ENCODE measurements around the gene FNDC3B. TPM values are rescaled to one million over a fixed set of nuclear protein-coding genes. Genes with fewer than 3 reads are reported as not detected.

FNDC3B gene
- total RNA-seq, 1 donor from 2014 or later: 29.5 TPM

DNA sequence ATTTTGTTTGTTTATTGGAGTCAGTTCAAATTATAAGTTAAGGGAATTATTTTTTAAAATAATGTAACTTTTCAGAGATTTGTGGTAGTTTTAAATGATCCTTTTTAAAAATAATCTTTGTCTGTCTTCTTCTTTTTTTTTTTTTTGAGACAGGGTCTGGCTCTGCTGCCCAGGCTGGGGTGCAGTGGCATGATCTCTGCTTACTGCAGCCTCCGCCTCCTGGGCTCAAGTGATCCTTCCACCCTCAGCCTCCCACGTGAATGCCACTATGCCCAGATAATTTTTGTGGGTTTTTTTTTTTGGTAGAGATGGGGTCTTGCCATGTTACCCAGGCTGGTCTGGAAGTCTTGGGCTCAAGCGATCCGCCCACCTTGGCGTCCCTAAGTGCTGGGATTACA, 12.6 kb downstream of the FNDC3B start:
- Histone ChIP-seq H3K4me2 (no peak overlapping the region), H3K9ac (no peak overlapping the region), H3K9me3 (ENCODE audit: low read depth) (no peaks in the 10 kb centered on the region), H3K27me3 (no peaks in the 10 kb centered on the region), H3K4me3 (no peak overlapping the region), H3K4me1 (peaks cover 12% of the 10 kb centered on the region), H3K36me3 (no peaks in the 10 kb centered on the region), H2AFZ (replicated peaks) (no peak overlapping the region), H3K27ac (no peak overlapping the region), H4K20me1 (ENCODE audit: low read depth) (peaks cover 49% of the 10 kb centered on the region), H3F3A (ENCODE audit: low read depth) (no peaks in the 10 kb centered on the region), H3K79me2 (ENCODE audit: low read depth) (peaks cover 97% of the 10 kb centered on the region)
- DNase-seq (ENCODE audit: low spot score): no peak
- TF ChIP-seq, protein P1, sequence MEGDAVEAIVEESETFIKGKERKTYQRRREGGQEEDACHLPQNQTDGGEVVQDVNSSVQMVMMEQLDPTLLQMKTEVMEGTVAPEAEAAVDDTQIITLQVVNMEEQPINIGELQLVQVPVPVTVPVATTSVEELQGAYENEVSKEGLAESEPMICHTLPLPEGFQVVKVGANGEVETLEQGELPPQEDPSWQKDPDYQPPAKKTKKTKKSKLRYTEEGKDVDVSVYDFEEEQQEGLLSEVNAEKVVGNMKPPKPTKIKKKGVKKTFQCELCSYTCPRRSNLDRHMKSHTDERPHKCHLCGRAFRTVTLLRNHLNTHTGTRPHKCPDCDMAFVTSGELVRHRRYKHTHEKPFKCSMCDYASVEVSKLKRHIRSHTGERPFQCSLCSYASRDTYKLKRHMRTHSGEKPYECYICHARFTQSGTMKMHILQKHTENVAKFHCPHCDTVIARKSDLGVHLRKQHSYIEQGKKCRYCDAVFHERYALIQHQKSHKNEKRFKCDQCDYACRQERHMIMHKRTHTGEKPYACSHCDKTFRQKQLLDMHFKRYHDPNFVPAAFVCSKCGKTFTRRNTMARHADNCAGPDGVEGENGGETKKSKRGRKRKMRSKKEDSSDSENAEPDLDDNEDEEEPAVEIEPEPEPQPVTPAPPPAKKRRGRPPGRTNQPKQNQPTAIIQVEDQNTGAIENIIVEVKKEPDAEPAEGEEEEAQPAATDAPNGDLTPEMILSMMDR (IDR thresholded peaks at IDR 0.05): no peak
- TF ChIP-seq EZH2 (IDR thresholded peaks at IDR 0.05) (no peak), EZH2phosphoT487 (IDR thresholded peaks at IDR 0.05) (no peak)
- peaks cover 11% of the 10 kb centered on the region for H3K4me1 Mint-ChIP-seq
- no peaks in the 10 kb centered on the region for H3K27me3 Mint-ChIP-seq (ENCODE audit: insufficient read depth, low read depth)
- no peaks in the 10 kb centered on the region for H3K9me3 Mint-ChIP-seq
- H3K27ac Mint-ChIP-seq: no peak overlapping the region
- peaks cover 49% of the 10 kb centered on the region for H3K36me3 Mint-ChIP-seq
- H3K4me3 Mint-ChIP-seq: no peak overlapping the region

GRCh38 chr3:172052405-172052804, 13.0 kb downstream of the FNDC3B start:
- no peak overlapping the region for H3K4me2 ChIP-seq
- no peak overlapping the region for H3K27ac Mint-ChIP-seq
- H3K4me1 ChIP-seq: peaks cover 15% of the 10 kb centered on the region
- no peaks in the 10 kb centered on the region for H3K9me3 ChIP-seq (ENCODE audit: low read depth)
- H3K36me3 Mint-ChIP-seq: peaks cover 49% of the 10 kb centered on the region
- no peaks in the 10 kb centered on the region for H3K9me3 Mint-ChIP-seq
- H3K4me3 Mint-ChIP-seq: no peak overlapping the region
- no peak for DNase-seq (ENCODE audit: low spot score)
- peaks cover 49% of the 10 kb centered on the region for H4K20me1 ChIP-seq (ENCODE audit: low read depth)
- no peaks in the 10 kb centered on the region for H3K36me3 ChIP-seq
- TF ChIP-seq EZH2phosphoT487 (IDR thresholded peaks at IDR 0.05): no peak
- TF ChIP-seq EZH2 (IDR thresholded peaks at IDR 0.05): no peak
- TF ChIP-seq, protein P1 (IDR thresholded peaks at IDR 0.05): no peak
- peaks cover 97% of the 10 kb centered on the region for H3K79me2 ChIP-seq (ENCODE audit: low read depth)
- H3K27ac ChIP-seq: no peak overlapping the region
- no peaks in the 10 kb centered on the region for H3F3A ChIP-seq (ENCODE audit: low read depth)
- no peak overlapping the region for H3K9ac ChIP-seq
- no peak overlapping the region for H3K4me3 ChIP-seq
- no peak overlapping the region for H2AFZ ChIP-seq (replicated peaks)
- H3K27me3 ChIP-seq: no peaks in the 10 kb centered on the region
- no peaks in the 10 kb centered on the region for H3K27me3 Mint-ChIP-seq (ENCODE audit: insufficient read depth, low read depth)
- peaks cover 16% of the 10 kb centered on the region for H3K4me1 Mint-ChIP-seq

DNA sequence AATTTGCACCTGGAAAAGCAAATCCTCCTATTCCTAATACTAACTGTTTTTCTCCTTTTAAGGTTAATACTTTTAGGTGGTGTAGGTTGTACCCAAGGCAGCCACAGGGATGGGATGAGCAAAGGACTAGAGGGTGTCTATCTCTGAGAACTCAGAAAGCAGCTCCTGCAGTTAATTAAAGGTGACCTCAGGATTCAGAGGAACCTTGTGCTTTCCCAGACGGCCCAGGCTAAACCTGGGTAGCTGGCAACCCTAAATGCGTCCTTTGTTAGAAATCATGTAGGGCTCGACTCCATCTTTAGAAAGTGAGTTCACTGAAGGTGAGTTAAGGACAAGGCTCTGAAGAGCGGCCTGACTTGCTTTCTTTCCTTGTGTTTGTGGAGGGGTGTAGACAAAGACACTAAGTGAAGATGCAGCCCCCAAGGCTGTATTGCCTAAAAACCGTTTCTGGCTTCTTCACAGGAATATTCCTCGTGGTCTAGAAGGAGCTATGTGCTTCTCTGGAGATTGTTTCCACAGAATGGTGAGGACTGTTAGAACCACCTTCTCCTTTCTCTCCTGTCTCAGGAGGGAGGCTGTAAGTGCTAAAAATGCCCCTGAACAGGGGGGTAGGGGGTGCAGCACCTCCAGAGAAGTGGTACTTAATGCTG, 14.9 kb downstream of the FNDC3B start:
- Histone ChIP-seq H3K27me3 (no peaks in the 10 kb centered on the region), H3F3A (ENCODE audit: low read depth) (no peaks in the 10 kb centered on the region), H3K4me3 (no peak overlapping the region), H3K9ac (no peak overlapping the region), H3K4me1 (peaks cover 29% of the 10 kb centered on the region), H2AFZ (replicated peaks) (no peak overlapping the region), H4K20me1 (ENCODE audit: low read depth) (peaks cover 61% of the 10 kb centered on the region), H3K79me2 (ENCODE audit: low read depth) (peaks cover 97% of the 10 kb centered on the region), H3K9me3 (ENCODE audit: low read depth) (no peaks in the 10 kb centered on the region), H3K27ac (no peak overlapping the region), H3K4me2 (no peak overlapping the region), H3K36me3 (no peaks in the 10 kb centered on the region)
- Mint-ChIP-seq H3K9me3 (no peaks in the 10 kb centered on the region), H3K4me3 (no peak overlapping the region), H3K27ac (no peak overlapping the region), H3K36me3 (peaks cover 39% of the 10 kb centered on the region), H3K4me1 (peaks cover 33% of the 10 kb centered on the region), H3K27me3 (ENCODE audit: insufficient read depth, low read depth) (no peaks in the 10 kb centered on the region)
- TF ChIP-seq EZH2phosphoT487 (IDR thresholded peaks at IDR 0.05) (no peak), EZH2 (IDR thresholded peaks at IDR 0.05) (no peak)
- TF ChIP-seq, protein P1 (IDR thresholded peaks at IDR 0.05): no peak
- no peak for DNase-seq (ENCODE audit: low spot score)

Data from neural progenitor cell (in vitro differentiated cells).